Neuronal stem cell (in vitro differentiated cells): ENCODE measurements around the gene SUPT3H.

Source experiments
- DNase-seq: peaks from one replicate; pipeline ENCODE4 v3.0.0-alpha.2; 2013; ENCODE audit warnings: low spot score
- H2AFZ ChIP-seq: one replicate; pipeline ENCODE4 v1.6.1; 2013; ENCODE audit warnings: mild to moderate bottlenecking, low read length, inconsistent platforms
- H2AK5ac ChIP-seq: 2 replicates; pipeline ENCODE4 v1.6.1; 2013; ENCODE audit warnings: low read depth, mild to moderate bottlenecking, inconsistent platforms, low read length, moderate library complexity, mixed read lengths
- H2BK120ac ChIP-seq: 2 replicates; pipeline ENCODE4 v1.6.1; 2013; ENCODE audit warnings: low read depth, mild to moderate bottlenecking, inconsistent platforms, low read length, moderate library complexity, mixed read lengths
- H2BK12ac ChIP-seq: one replicate; pipeline ENCODE4 v1.6.1; 2013; ENCODE audit warnings: low read length, inconsistent platforms
- H2BK15ac ChIP-seq: 2 replicates; pipeline ENCODE4 v1.6.1; 2013; ENCODE audit warnings: mild to moderate bottlenecking, low read length, inconsistent platforms, mixed read lengths
- H2BK5ac ChIP-seq: one replicate; pipeline ENCODE4 v1.6.1; 2013; ENCODE audit warnings: inconsistent platforms, mild to moderate bottlenecking, low read length, moderate library complexity
- H3K14ac ChIP-seq: one replicate; pipeline ENCODE4 v1.6.1; 2013; ENCODE audit warnings: low read length, inconsistent platforms
- H3K18ac ChIP-seq: 2 replicates; pipeline ENCODE4 v1.6.1; 2013; ENCODE audit warnings: low read length, inconsistent platforms
- H3K23ac ChIP-seq: 2 replicates; pipeline ENCODE4 v1.6.1; 2013; ENCODE audit warnings: low read depth, mild to moderate bottlenecking, mixed read lengths, low read length, inconsistent platforms; ENCODE audit not compliant: poor library complexity
- H3K27ac ChIP-seq: replicated peaks from 3 replicates; pipeline ENCODE4 v1.5.1; 2013; ENCODE audit warnings: low read length, inconsistent platforms
- H3K27me3 ChIP-seq, 3 experiments: 2 replicates each; pipeline ENCODE4 v1.6.1; 2013; ENCODE audit warnings: low read length in 3 of 3, mild to moderate bottlenecking in 2 of 3, inconsistent platforms in 1 of 3, low read depth in 1 of 3, mixed read lengths in 1 of 3, moderate library complexity in 1 of 3; ENCODE audit not compliant: control insufficient read depth in 3 of 3, insufficient read depth in 3 of 3
- H3K36me3 ChIP-seq, 2 donors: replicated peaks in 1 of 2; 2 replicates each; pipeline ENCODE4 v1.6.1; 2013; ENCODE audit warnings: low read length in 2 of 2; ENCODE audit not compliant: control insufficient read depth in 2 of 2, insufficient read depth in 2 of 2
- H3K4ac ChIP-seq: 2 replicates; pipeline ENCODE4 v1.6.1; 2013; ENCODE audit warnings: inconsistent platforms, mild to moderate bottlenecking, low read length, moderate library complexity
- H3K4me1 ChIP-seq, 2 donors: 1 replicate in 1 of 2; 2 replicates in 1 of 2; pipeline ENCODE4 v1.6.1; 2013; ENCODE audit warnings: low read length in 2 of 2, low read depth in 1 of 2; ENCODE audit not compliant: control insufficient read depth in 2 of 2, insufficient read depth in 1 of 2
- H3K4me2 ChIP-seq: one replicate; pipeline ENCODE4 v1.6.1; 2013; ENCODE audit warnings: mild to moderate bottlenecking, low read length, inconsistent platforms; ENCODE audit not compliant: insufficient read depth, poor library complexity, severe bottlenecking
- H3K4me3 ChIP-seq, 2 donors: 2 replicates each; pipeline ENCODE4 v1.5.1; 2013; ENCODE audit warnings: low read length in 2 of 2, mild to moderate bottlenecking in 2 of 2, inconsistent platforms in 1 of 2, moderate library complexity in 1 of 2
- H3K79me1 ChIP-seq: one replicate; pipeline ENCODE4 v1.6.1; 2013; ENCODE audit warnings: low read depth, mild to moderate bottlenecking, inconsistent platforms, low read length, moderate library complexity
- H3K9ac ChIP-seq: one replicate; pipeline ENCODE4 v1.6.1; 2013; ENCODE audit warnings: mild to moderate bottlenecking, low read depth, low read length, inconsistent platforms; ENCODE audit not compliant: poor library complexity
- H3K9me3 ChIP-seq, 2 donors: replicated peaks in 1 of 2; 2 replicates each; pipeline versions ENCODE3 to v1.6.1; 2013; ENCODE audit warnings: low read length in 2 of 2, mild to moderate bottlenecking in 2 of 2, inconsistent platforms in 1 of 2, low read depth in 1 of 2, mixed read lengths in 1 of 2, moderate library complexity in 1 of 2; ENCODE audit not compliant: control insufficient read depth in 2 of 2, insufficient read depth in 1 of 2
- H4K8ac ChIP-seq: one replicate; pipeline ENCODE4 v1.6.1; 2013; ENCODE audit warnings: low read depth, mild to moderate bottlenecking, inconsistent platforms, low read length, moderate library complexity
- H4K91ac ChIP-seq: one replicate; pipeline ENCODE4 v1.6.1; 2013; ENCODE audit warnings: low read length, low read depth, mild to moderate bottlenecking, inconsistent platforms; ENCODE audit not compliant: poor library complexity
- WGBS, 2 donors: extraction: QIAGEN DNeasy Blood & Tissue Kit; methylation state at CpG; one replicate each; pipeline ENCODE4 v1.1.7; 2013; ENCODE audit warnings: missing lambda C conversion rate in 2 of 2, mixed read lengths in 1 of 2; ENCODE audit not compliant: insufficient read length in 2 of 2, insufficient replicate concordance in 1 of 2; ENCODE audit errors: extremely low coverage in 2 of 2; 5-methylcytosine and 5-hydroxymethylcytosine counted together

SUPT3H gene

DNA sequence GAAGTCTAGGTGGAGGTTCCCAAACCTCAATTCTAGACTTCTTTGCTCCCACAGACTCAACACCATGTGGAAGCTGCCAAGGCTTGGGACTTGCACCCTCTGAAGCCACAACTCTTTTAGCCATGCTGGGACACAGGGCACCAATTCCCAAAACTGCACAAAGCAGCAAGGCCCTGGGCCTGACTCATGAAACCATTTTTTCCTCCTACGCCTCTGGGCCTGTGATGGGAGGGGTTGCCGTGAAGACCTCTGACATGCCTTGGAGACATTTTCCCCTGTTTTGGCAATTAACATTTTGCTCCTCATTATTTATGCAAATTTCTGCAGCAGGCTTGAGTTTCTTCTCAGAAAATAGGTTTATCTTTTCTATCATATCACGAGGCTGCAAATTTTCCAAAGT is 405.0 kb downstream of the SUPT3H start:
- H3K4me2 ChIP-seq = no peak overlapping the region
- H3K9me3 ChIP-seq = peaks cover 3 to 19% of the 10 kb centered on the region in 2 donors
- H4K91ac ChIP-seq = no peak overlapping the region
- H3K36me3 ChIP-seq = no peaks in the 10 kb centered on the region
- peaks cover 0 to 2% of the 10 kb centered on the region in 2 donors for H3K4me1 ChIP-seq
- no peak for DNase-seq
- H3K27me3 ChIP-seq = no peaks in the 10 kb centered on the region
- H4K8ac ChIP-seq = no peak overlapping the region
- no peak overlapping the region for H3K18ac ChIP-seq
- H2AFZ ChIP-seq = no peak overlapping the region
- no peak overlapping the region for H2BK5ac ChIP-seq
- no peak overlapping the region for H2AK5ac ChIP-seq
- H3K14ac ChIP-seq = no peak overlapping the region
- H3K23ac ChIP-seq = no peak overlapping the region
- H2BK120ac ChIP-seq = no peak overlapping the region
- H3K9ac ChIP-seq = no peak overlapping the region
- no peak overlapping the region for H2BK15ac ChIP-seq
- no peak overlapping the region for H2BK12ac ChIP-seq
- no CpG with 5 or more reads among the region's 3 CpGs for WGBS, 2 donors
- no peaks in the 10 kb centered on the region for H3K79me1 ChIP-seq
- no peak overlapping the region for H3K4me3 ChIP-seq
- no peak overlapping the region for H3K27ac ChIP-seq
- H3K4ac ChIP-seq = no peak overlapping the region

DNA sequence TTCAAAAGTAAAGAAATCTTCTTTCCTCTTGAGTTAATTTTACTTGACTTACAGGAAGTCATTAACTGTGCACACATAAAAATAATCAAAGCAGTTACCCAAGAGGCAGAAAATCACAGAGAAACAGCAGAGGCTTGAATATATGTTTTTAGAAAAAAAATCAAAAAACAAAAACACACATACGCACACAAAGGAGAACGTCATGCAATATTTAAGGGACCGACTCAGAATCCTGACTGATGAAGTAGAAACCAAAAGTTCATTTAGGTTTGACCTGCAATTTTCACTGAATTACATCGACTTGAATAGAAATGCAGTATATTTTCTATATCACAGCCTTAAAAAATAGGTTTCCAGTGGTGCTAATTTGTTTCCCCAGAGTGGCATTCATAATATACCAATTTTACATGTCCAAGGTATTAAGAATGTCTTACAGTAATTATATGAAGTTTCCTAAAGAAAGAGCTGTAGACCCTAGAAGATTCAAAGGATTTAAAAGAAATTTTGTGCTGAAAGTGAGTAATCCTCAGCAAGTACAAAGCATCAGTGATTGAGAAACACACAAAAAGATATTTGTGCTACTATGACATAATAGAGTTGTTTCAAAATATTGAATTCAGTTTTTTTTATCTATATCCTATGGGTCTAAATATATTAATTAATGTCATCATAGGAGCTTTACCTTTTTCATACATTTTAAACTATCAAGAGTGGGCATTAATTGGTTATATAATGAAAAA is 408.1 kb downstream of the SUPT3H start:
- H2BK15ac ChIP-seq = no peak overlapping the region
- no peak overlapping the region for H3K4ac ChIP-seq
- H3K27ac ChIP-seq = no peak overlapping the region
- no peak overlapping the region for H4K91ac ChIP-seq
- no peak overlapping the region for H4K8ac ChIP-seq
- H3K79me1 ChIP-seq = peaks cover 2% of the 10 kb centered on the region
- H3K9me3 ChIP-seq = peaks cover 3 to 19% of the 10 kb centered on the region in 2 donors
- H3K14ac ChIP-seq = no peak overlapping the region
- H2BK5ac ChIP-seq = no peak overlapping the region
- no peak overlapping the region for H2AFZ ChIP-seq
- H2AK5ac ChIP-seq = no peak overlapping the region
- H3K4me3 ChIP-seq = no peak overlapping the region
- WGBS, 2 donors = no CpG with 5 or more reads among the region's 4 CpGs
- H2BK12ac ChIP-seq = no peak overlapping the region
- DNase-seq = no peak
- no peak overlapping the region for H2BK120ac ChIP-seq
- H3K18ac ChIP-seq = no peak overlapping the region
- peaks cover 0 to 6% of the 10 kb centered on the region in 2 donors for H3K4me1 ChIP-seq
- H3K9ac ChIP-seq = no peak overlapping the region
- no peaks in the 10 kb centered on the region for H3K36me3 ChIP-seq
- no peaks in the 10 kb centered on the region for H3K27me3 ChIP-seq
- no peak overlapping the region for H3K4me2 ChIP-seq
- no peak overlapping the region for H3K23ac ChIP-seq

DNA sequence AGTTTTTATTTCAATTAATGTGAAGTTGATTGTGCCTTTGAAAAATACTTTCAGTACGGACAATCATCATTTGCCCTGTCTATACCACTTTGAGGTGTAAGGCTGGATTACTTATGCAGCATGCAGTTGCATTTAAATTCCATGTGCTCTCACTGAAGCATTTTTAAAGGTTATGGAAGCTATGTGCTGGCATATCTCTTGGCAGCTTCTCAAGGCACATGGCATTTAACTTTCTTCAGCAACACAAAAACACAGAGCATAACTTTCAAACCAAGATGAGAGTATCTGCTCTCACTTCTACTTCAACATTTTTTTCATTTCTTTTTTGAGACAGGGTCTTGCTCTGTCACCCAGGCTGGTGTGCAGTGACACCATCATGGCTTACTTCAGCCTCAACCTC is 410.3 kb downstream of the SUPT3H start:
- Histone ChIP-seq H3K14ac (no peak overlapping the region), H3K4me1 (peaks cover 0 to 6% of the 10 kb centered on the region in 2 donors), H3K9me3 (peaks cover under 1 to 5% of the 10 kb centered on the region in 2 donors), H3K27ac (no peak overlapping the region), H2BK12ac (no peak overlapping the region), H2BK120ac (no peak overlapping the region), H3K27me3 (no peaks in the 10 kb centered on the region), H3K9ac (no peak overlapping the region), H2BK5ac (no peak overlapping the region), H2BK15ac (no peak overlapping the region), H4K8ac (no peak overlapping the region), H3K23ac (no peak overlapping the region), H2AK5ac (no peak overlapping the region), H2AFZ (no peak overlapping the region), H4K91ac (no peak overlapping the region), H3K4me2 (no peak overlapping the region), H3K4me3 (no peak overlapping the region), H3K4ac (no peak overlapping the region), H3K18ac (no peak overlapping the region), H3K36me3 (no peaks in the 10 kb centered on the region), H3K79me1 (peaks cover 2% of the 10 kb centered on the region)
- no peak for DNase-seq
- WGBS, 2 donors = no CpG with 5 or more reads among the region's 1 CpG

DNA sequence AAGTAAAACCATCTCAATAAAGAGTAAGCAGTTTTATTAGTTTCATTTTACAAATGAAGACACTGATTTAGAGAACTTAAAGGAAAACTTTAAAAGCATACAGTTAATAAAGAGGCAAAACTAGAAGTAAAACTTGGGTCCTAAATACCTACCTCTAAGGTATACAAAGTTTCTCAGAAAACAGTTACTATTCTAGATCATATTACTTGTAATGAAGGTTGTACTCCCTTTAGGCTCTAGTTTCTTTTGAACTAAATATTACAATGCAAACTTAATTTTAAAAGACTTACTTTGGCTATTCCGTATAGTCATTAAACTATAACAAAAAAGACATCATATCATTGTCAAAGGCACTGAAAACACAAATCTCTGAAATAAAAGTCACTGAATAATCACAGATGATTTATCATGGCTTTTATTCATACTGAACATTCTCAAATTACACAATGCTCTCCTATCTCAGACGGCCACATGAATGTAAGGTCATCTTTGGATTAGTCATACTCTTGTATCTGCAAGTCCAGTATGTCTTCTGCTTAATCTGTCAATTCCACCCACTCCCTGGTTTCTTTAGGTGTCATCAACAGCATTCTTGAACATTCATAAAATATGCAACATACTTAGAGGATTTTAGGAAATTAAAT is 411.2 kb downstream of the SUPT3H start:
- Histone ChIP-seq H3K4me3 (no peak overlapping the region), H3K9ac (no peak overlapping the region), H3K18ac (no peak overlapping the region), H2AK5ac (no peak overlapping the region), H3K4me1 (peaks cover 0 to 6% of the 10 kb centered on the region in 2 donors), H3K27ac (no peak overlapping the region), H3K4me2 (no peak overlapping the region), H4K91ac (no peak overlapping the region), H3K14ac (no peak overlapping the region), H3K79me1 (peaks cover 2% of the 10 kb centered on the region), H4K8ac (no peak overlapping the region), H3K27me3 (no peaks in the 10 kb centered on the region), H3K4ac (no peak overlapping the region), H3K23ac (no peak overlapping the region), H3K9me3 (no peaks in the 10 kb centered on the region), H2BK120ac (no peak overlapping the region), H2BK15ac (no peak overlapping the region), H3K36me3 (no peaks in the 10 kb centered on the region), H2AFZ (no peak overlapping the region), H2BK5ac (no peak overlapping the region), H2BK12ac (no peak overlapping the region)
- no peak for DNase-seq
- WGBS, 2 donors = no CpG with 5 or more reads among the region's 2 CpGs
